GM23338 (cell line): Measurements from ENCODE around the gene SPATA31E1. TPM values are rescaled to one million over a fixed set of nuclear protein-coding genes. Genes with fewer than 3 reads are reported as not detected.

Experiments used
- ATAC-seq: fragments of 200-7000 bp; cut with Tn5 transposase; 3 replicates; pipeline ENCODE4 v1.9.1; 2020
- DNase-seq: peaks from one replicate; pipeline ENCODE4 v3.0.0-alpha.2; 2015; ENCODE audit warnings: low spot score
- H2AFZ ChIP-seq: fragments of 200-600 bp; sonication (generic); 2 replicates; pipeline ENCODE4 v1.8.0; 2016; ENCODE audit warnings: antibody characterized with exemption, mild to moderate bottlenecking, moderate library complexity
- H3F3A ChIP-seq: fragments of 200-600 bp; sonication (generic); replicated peaks from 2 replicates; pipeline ENCODE4 v1.8.0; 2017; ENCODE audit warnings: antibody characterized with exemption, mixed run types, low read depth
- H3K27ac ChIP-seq: fragments of 200-600 bp; sonication (generic); 2 replicates; pipeline ENCODE4 v1.6.1; 2016; ENCODE audit warnings: low read depth
- H3K27me3 ChIP-seq: fragments of 200-600 bp; sonication (generic); 2 replicates; pipeline ENCODE4 v1.8.0; 2016; ENCODE audit warnings: mild to moderate bottlenecking, mixed run types, moderate library complexity; ENCODE audit not compliant: insufficient read depth
- H3K36me3 ChIP-seq: fragments of 200-600 bp; sonication (generic); 2 replicates; pipeline ENCODE4 v1.8.0; 2016; ENCODE audit warnings: mild to moderate bottlenecking; ENCODE audit not compliant: insufficient read depth
- H3K4me1 ChIP-seq: fragments of 200-600 bp; sonication (generic); 2 replicates; pipeline ENCODE4 v1.8.0; 2016; ENCODE audit warnings: mild to moderate bottlenecking, moderate library complexity; ENCODE audit not compliant: insufficient read depth
- H3K4me2 ChIP-seq: fragments of 200-600 bp; sonication (generic); 2 replicates; pipeline ENCODE4 v1.7.1; 2017; ENCODE audit warnings: mixed run types
- H3K4me3 ChIP-seq: fragments of 200-600 bp; sonication (generic); 2 replicates; pipeline ENCODE4 v1.6.1; 2016; ENCODE audit warnings: mixed run types
- H3K79me2 ChIP-seq: fragments of 200-600 bp; sonication (generic); replicated peaks from 2 replicates; pipeline ENCODE4 v1.8.0; 2017; ENCODE audit warnings: mild to moderate bottlenecking; ENCODE audit not compliant: insufficient read depth
- H3K9me2 ChIP-seq: fragments of 200-600 bp; sonication (generic); 2 replicates; pipeline ENCODE4 v1.8.0; 2017; ENCODE audit not compliant: insufficient read depth
- H4K20me1 ChIP-seq: fragments of 200-600 bp; sonication (generic); replicated peaks from 2 replicates; pipeline ENCODE4 v1.8.0; 2017; ENCODE audit warnings: mild to moderate bottlenecking; ENCODE audit not compliant: insufficient read depth
- H3K27ac Mint-ChIP-seq: 2 replicates; pipeline ENCODE4 v1.8.0; 2020; ENCODE audit warnings: inconsistent platforms, mild to moderate bottlenecking, moderate library complexity, mixed read lengths
- H3K27me3 Mint-ChIP-seq: 3 replicates; pipeline ENCODE4 v1.8.0; 2022; ENCODE audit warnings: low read depth, mild to moderate bottlenecking, moderate library complexity, mixed read lengths, inconsistent platforms; ENCODE audit not compliant: insufficient read depth, poor library complexity
- H3K36me3 Mint-ChIP-seq: 3 replicates; pipeline ENCODE4 v1.8.0; 2021; ENCODE audit warnings: low read depth, mild to moderate bottlenecking, inconsistent platforms, moderate library complexity, mixed read lengths
- H3K4me1 Mint-ChIP-seq: 3 replicates; pipeline ENCODE4 v1.8.0; 2020; ENCODE audit warnings: mild to moderate bottlenecking, inconsistent platforms, mixed read lengths
- H3K4me3 Mint-ChIP-seq: 3 replicates; pipeline ENCODE4 v1.8.0; 2021; ENCODE audit warnings: moderate library complexity, mild to moderate bottlenecking, inconsistent platforms, mixed read lengths
- H3K9me3 Mint-ChIP-seq: 3 replicates; pipeline ENCODE4 v1.8.0; 2020; ENCODE audit warnings: moderate library complexity, mild to moderate bottlenecking, inconsistent platforms, mixed read lengths
- EZH2phosphoT487 ChIP-seq: fragments of 200-600 bp; sonication (generic); IDR thresholded peaks from one replicate; pipeline ENCODE4 v1.8.1; 2018; ENCODE audit warnings: antibody characterized with exemption; ENCODE audit not compliant: unreplicated experiment
- JUNB ChIP-seq: IDR thresholded peaks from one replicate; pipeline ENCODE4 v1.6.1; 2016; ENCODE audit warnings: antibody characterized with exemption; ENCODE audit not compliant: unreplicated experiment
- POLR2AphosphoS5 ChIP-seq: IDR thresholded peaks from 2 replicates; pipeline ENCODE4 v1.6.1; 2016; ENCODE audit warnings: antibody characterized with exemption, low read depth
- STAT1 ChIP-seq: IDR thresholded peaks from one replicate; pipeline ENCODE4 v1.6.1; 2016; ENCODE audit warnings: antibody characterized with exemption; ENCODE audit not compliant: unreplicated experiment
- ZNF114 ChIP-seq: fragments of 250-450 bp; sonication (Bioruptor Pico); IDR thresholded peaks from 2 replicates; pipeline ENCODE4 v1.5.0; 2020; ENCODE audit warnings: mild to moderate bottlenecking, moderate library complexity
- ZNF331 ChIP-seq: fragments of 250-450 bp; sonication (Bioruptor Pico); IDR thresholded peaks from 2 replicates; pipeline ENCODE4 v1.5.0; 2020; ENCODE audit warnings: low read depth, mild to moderate bottlenecking, moderate library complexity
- polyA plus RNA-seq: library from polyadenylated mRNA; unstranded; fragments of >200 nt; fragmentation: Nextera tagmentation; extraction: Ambion mirVana; gene quantifications from 2 replicates; pipeline ENCODE4 v1.2.1, GENCODE V29; 2016
- total RNA-seq: library from RNA; depleted of rRNA; stranded (reverse); fragments of >200 nt; shearing (Covaris generic); gene quantifications from 2 replicates; pipeline ENCODE4 v1.2.3, GENCODE V29; 2014
- TF ChIP-seq, protein P1 (sequence below): IDR thresholded peaks from 2 replicates; pipeline ENCODE4 v1.6.1; 2016; ENCODE audit warnings: antibody characterized with exemption
- TF ChIP-seq, protein P2 (sequence below), 2 experiments: fragments of 200-600 bp in 1 of 2; sonication (generic) in 1 of 2; conservative IDR thresholded peaks; 2 replicates each; pipeline versions ENCODE4 v1.5.1 to v1.6.1; 2016 to 2017; ENCODE audit warnings: antibody characterized with exemption in 2 of 2, low read depth in 2 of 2, mild to moderate bottlenecking in 2 of 2, moderate library complexity in 1 of 2

The SPATA31E1 gene
- total and polyA plus RNA-seq, 2 experiments from 2014 or later = 0.05 TPM; not detected in 1

DNA sequence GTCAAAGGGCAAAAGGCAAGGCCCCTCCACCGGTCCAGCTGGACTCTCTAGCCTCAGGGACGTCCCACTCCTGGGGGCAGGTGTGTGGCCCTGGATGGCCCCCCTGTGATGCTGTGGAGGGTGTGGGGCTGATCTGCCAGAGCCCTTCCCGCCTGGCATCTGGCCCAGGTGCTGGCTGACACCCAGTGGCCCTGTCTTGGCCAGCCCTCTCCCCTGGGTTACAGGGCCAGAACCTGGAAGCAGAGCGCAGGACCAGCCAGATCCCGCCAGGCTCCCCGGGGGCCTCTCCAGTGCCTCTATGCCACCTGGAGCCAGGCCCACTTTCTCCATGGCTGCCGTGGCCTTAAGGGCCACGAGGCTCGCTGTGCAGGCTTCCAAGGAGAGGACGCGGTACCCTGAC lies 22.9 kb upstream of the SPATA31E1 start (continued):
- TF ChIP-seq ZNF114 (CRISPR knock-in tag) = no peak
- no peak for TF ChIP-seq ZNF331 (CRISPR knock-in tag)
- no peak for TF ChIP-seq POLR2AphosphoS5
- TF ChIP-seq EZH2phosphoT487 = no peak

DNA sequence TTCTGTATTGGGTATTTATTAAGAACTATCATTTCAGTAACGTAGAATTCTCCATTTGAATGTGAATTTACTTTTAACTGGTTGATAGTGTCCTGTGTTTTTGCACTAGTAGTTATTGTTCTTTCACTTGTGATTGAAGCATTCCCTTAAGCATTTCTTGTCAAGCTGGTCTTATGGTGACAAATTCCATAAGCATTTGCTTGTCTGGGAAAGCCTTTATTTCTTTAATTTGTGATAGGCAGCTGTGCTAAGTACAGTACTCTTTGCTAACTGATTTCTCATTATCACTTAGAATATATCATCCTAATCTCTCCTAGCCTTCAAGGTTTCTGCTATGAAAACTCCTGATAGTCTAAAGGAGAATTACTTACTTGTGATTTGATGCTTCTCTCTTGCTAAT lies 21.3 kb upstream of the SPATA31E1 start:
- Histone ChIP-seq H3K4me3 (no peak overlapping the region), H3F3A (no peaks in the 10 kb centered on the region), H3K27ac (no peak overlapping the region), H3K4me2 (no peak overlapping the region), H3K4me1 (no peaks in the 10 kb centered on the region), H2AFZ (no peak overlapping the region), H3K36me3 (no peaks in the 10 kb centered on the region), H4K20me1 (no peaks in the 10 kb centered on the region), H3K9me2 (peaks cover 3% of the 10 kb centered on the region; the same call in 1 of the 2 replicates), H3K79me2 (no peaks in the 10 kb centered on the region), H3K27me3 (no peaks in the 10 kb centered on the region)
- H3K27ac Mint-ChIP-seq = no peak overlapping the region
- peaks cover 14% of the 10 kb centered on the region for H3K4me1 Mint-ChIP-seq
- H3K27me3 Mint-ChIP-seq = peaks cover 2% of the 10 kb centered on the region
- ATAC-seq (no peak), DNase-seq (no peak)
- no peak overlapping the region for H3K4me3 Mint-ChIP-seq
- no peak for TF ChIP-seq EZH2phosphoT487
- TF ChIP-seq, protein P1, sequence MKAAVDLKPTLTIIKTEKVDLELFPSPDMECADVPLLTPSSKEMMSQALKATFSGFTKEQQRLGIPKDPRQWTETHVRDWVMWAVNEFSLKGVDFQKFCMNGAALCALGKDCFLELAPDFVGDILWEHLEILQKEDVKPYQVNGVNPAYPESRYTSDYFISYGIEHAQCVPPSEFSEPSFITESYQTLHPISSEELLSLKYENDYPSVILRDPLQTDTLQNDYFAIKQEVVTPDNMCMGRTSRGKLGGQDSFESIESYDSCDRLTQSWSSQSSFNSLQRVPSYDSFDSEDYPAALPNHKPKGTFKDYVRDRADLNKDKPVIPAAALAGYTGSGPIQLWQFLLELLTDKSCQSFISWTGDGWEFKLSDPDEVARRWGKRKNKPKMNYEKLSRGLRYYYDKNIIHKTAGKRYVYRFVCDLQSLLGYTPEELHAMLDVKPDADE = no peak
- TF ChIP-seq, protein P2, sequence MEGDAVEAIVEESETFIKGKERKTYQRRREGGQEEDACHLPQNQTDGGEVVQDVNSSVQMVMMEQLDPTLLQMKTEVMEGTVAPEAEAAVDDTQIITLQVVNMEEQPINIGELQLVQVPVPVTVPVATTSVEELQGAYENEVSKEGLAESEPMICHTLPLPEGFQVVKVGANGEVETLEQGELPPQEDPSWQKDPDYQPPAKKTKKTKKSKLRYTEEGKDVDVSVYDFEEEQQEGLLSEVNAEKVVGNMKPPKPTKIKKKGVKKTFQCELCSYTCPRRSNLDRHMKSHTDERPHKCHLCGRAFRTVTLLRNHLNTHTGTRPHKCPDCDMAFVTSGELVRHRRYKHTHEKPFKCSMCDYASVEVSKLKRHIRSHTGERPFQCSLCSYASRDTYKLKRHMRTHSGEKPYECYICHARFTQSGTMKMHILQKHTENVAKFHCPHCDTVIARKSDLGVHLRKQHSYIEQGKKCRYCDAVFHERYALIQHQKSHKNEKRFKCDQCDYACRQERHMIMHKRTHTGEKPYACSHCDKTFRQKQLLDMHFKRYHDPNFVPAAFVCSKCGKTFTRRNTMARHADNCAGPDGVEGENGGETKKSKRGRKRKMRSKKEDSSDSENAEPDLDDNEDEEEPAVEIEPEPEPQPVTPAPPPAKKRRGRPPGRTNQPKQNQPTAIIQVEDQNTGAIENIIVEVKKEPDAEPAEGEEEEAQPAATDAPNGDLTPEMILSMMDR (conservative IDR thresholded peaks at IDR 0.05; ENCODE audit: low read depth in 2 of 2) = no peak
- no peak for TF ChIP-seq STAT1
- peaks cover 27% of the 10 kb centered on the region for H3K9me3 Mint-ChIP-seq
- H3K36me3 Mint-ChIP-seq = peaks cover 5% of the 10 kb centered on the region

GRCh38 chr9:87862536-87863268 lies 20.0 kb upstream of the SPATA31E1 start:
- H3K9me2 ChIP-seq = peaks cover 3% of the 10 kb centered on the region; the same call in 1 of the 2 replicates
- DNase-seq (no peak), ATAC-seq (peak; percentile 33; the same call in 2 of the 3 replicates)
- H3K9me3 Mint-ChIP-seq = peaks cover 21% of the 10 kb centered on the region
- no peaks in the 10 kb centered on the region for H3K36me3 ChIP-seq
- H3K27me3 ChIP-seq = no peaks in the 10 kb centered on the region
- H2AFZ ChIP-seq = peak overlapping the region; percentile 66; the same call in 1 of the 2 replicates
- H3K4me2 ChIP-seq = no peak overlapping the region
- no peak overlapping the region for H3K27ac ChIP-seq
- H3K36me3 Mint-ChIP-seq = peaks cover 2% of the 10 kb centered on the region; the same call in 2 of the 3 replicates
- no peaks in the 10 kb centered on the region for H4K20me1 ChIP-seq
- peaks cover 2% of the 10 kb centered on the region for H3K27me3 Mint-ChIP-seq
- no peak overlapping the region for H3K4me3 Mint-ChIP-seq
- H3F3A ChIP-seq = no peaks in the 10 kb centered on the region
- H3K4me3 ChIP-seq = no peak overlapping the region
- no peak overlapping the region for H3K27ac Mint-ChIP-seq
- H3K4me1 Mint-ChIP-seq = peaks cover 14% of the 10 kb centered on the region
- no peaks in the 10 kb centered on the region for H3K79me2 ChIP-seq
- no peaks in the 10 kb centered on the region for H3K4me1 ChIP-seq
- TF ChIP-seq JUNB (no peak), ZNF114 (CRISPR knock-in tag) (no peak), STAT1 (no peak), ZNF331 (CRISPR knock-in tag) (no peak)
- TF ChIP-seq, protein P2 (conservative IDR thresholded peaks at IDR 0.05; ENCODE audit: low read depth in 2 of 2) = no peak
